Heart right ventricle (tissue), 16 donors: Measurements from ENCODE around the gene HGFAC. TPM values are rescaled to one million over a fixed set of nuclear protein-coding genes. Genes with fewer than 3 reads are reported as not detected.

ENCODE experiments used
- ATAC-seq, 8 donors: fragments of 200-7000 bp; cut with Tn5 transposase; one replicate each; pipeline ENCODE4 v1.9.1; 2020; ENCODE audit warnings: mild to moderate bottlenecking in 8 of 8, moderate library complexity in 8 of 8, moderate number of reproducible peaks in 1 of 8
- DNase-seq, 2 donors: peaks; one replicate each; pipeline ENCODE4 v3.0.0-alpha.2; 2020
- H3K27ac ChIP-seq, 10 donors: fragments of 200-600 bp; sonication (generic) in 2 of 10; one replicate each; pipeline versions ENCODE4 v1.5.0 to v1.8.0; 2020 to 2022; ENCODE audit warnings: mild to moderate bottlenecking in 3 of 10
- H3K27me3 ChIP-seq, 7 donors: fragments of 200-600 bp; one replicate each; pipeline ENCODE4 v1.8.0; 2021 to 2022; ENCODE audit warnings: mild to moderate bottlenecking in 2 of 7
- H3K36me3 ChIP-seq, 9 donors: fragments of 200-600 bp; sonication (generic) in 1 of 9; one replicate each; pipeline versions ENCODE4 v1.5.0 to v1.8.0; 2020 to 2022; ENCODE audit warnings: mild to moderate bottlenecking in 2 of 9
- H3K4me1 ChIP-seq, 9 donors: fragments of 200-600 bp; sonication (generic) in 1 of 9; one replicate each; pipeline versions ENCODE4 v1.5.0 to v1.8.0; 2020 to 2022; ENCODE audit warnings: mild to moderate bottlenecking in 4 of 9
- H3K4me3 ChIP-seq, 10 donors: fragments of 200-600 bp; sonication (generic) in 2 of 10; one replicate each; pipeline versions ENCODE4 v1.5.0 to v1.8.0; 2020 to 2022; ENCODE audit warnings: mild to moderate bottlenecking in 7 of 10, moderate library complexity in 2 of 10
- H3K9me3 ChIP-seq, 11 donors: fragments of 200-600 bp in 10 of 11; sonication (generic) in 2 of 11; one replicate each; pipeline versions ENCODE4 v1.5.0 to v1.8.0; 2013 to 2022; ENCODE audit warnings: mild to moderate bottlenecking in 2 of 11, control low read depth in 1 of 11, moderate library complexity in 1 of 11
- CTCF ChIP-seq, 9 donors: fragments of 200-600 bp; sonication (generic) in 2 of 9; IDR thresholded peaks; one replicate each; pipeline versions ENCODE4 v1.5.0 to v1.8.0; 2021 to 2022; ENCODE audit warnings: antibody characterized with exemption in 9 of 9, mild to moderate bottlenecking in 5 of 9, moderate library complexity in 1 of 9
- WGBS, 2 donors: extraction: QIAGEN DNeasy Blood & Tissue Kit; methylation state at CpG; one replicate each; pipeline ENCODE4 v1.1.7; 2013; ENCODE audit warnings: inconsistent platforms in 1 of 2; 5-methylcytosine and 5-hydroxymethylcytosine counted together
- intact Hi-C, 10 donors: fragments of 100-400 bp; cut with DNase I; formaldehyde crosslinking; loops; one replicate each; pipeline versions ENCODE4 v1.11.1 to v1.14.2; 2022
- polyA plus RNA-seq, 2 donors: library from polyadenylated mRNA; stranded (reverse); fragments of 200-250 nt; gene quantifications; one replicate each; pipeline ENCODE4 v1.2.3, GENCODE V29; 2013
- total RNA-seq, 10 donors: library from RNA; stranded (reverse); fragmentation: NEBNext Ultra II Directional in 3 of 10; extraction: Animal tissue kit (Norgen Biotek cat#: 25700) in 3 of 10; gene quantifications; one replicate each; pipeline versions ENCODE4 v1.2.1 to v1.2.4, GENCODE V29; 2021 to 2023
- donor health status: Arrhythmogenic right ventricular cardiomyopathy.
- donor health status: ischemic (EF 13 %, LVEDD 7.1; RV severe dilation, severe dysfunction).
- donor health status: healthy with polysubstance abuse.
- donor health status: DM: no; HTN: yes; CAD: no.
- donor health status: DM: no; HTN: no; CAD: no.
- donor health status: ischemic (EF 25% LVEDD 6.9; RV normal size, moderate dysfunction).
- donor health status: ischemic (EF 25% LVEDD 5.7; RV mildly dilated, moderate dysfunction).
- donor health status: healthy.
- donor health status: DM: yes; HTN: yes; CAD: no.
- donor health status: Ischemic cardiomyopathy.
- donor health status: ischemic (EF 35%, LVEDD 5.7; RV mildly dilated, moderate dysfunction).
- donor health status: nonischemic (EF 11% LVEDD 7.7; RV severe dilation, severe dysfunction).
- donor health status: DM: yes; HTN: yes; CAD: no.
- donor health status: PGD.
- donor health status: ischemic (EF 29% LVEDD 5.4; RV normal size, mild dysfunction).
- donor health status: nonischemic (EF 23%, LVEDD 6.1; RV moderate dilation, normal function).

HGFAC gene
- total and polyA plus RNA-seq, 12 donors, result 0.15 to 1.1 (median 0.45) TPM; not detected in 4

- Histone ChIP-seq H3K36me3 (peaks cover 0 to 4% (median 0%) of the 10 kb centered on the region in 9 donors), H3K9me3 (no peaks in the 10 kb centered on the region), H3K4me3 (no peak overlapping the region), H3K27ac (peak overlapping the region; percentile 44 to 100 (median 88)), H3K4me1 (peaks cover 18 to 79% (median 54%) of the 10 kb centered on the region in 9 donors), H3K27me3 (peaks cover 0 to 54% (median 38%) of the 10 kb centered on the region in 7 donors)
- no peak for TF ChIP-seq CTCF (IDR thresholded peaks at IDR 0.05)
- DNase-seq, result no peak
- no peak for ATAC-seq
- WGBS, 2 donors, result 78 to 85% methylated on average over 12 of the region's 12 CpGs
- intact Hi-C loops, result no loop called here
These were observed 40.9 kb downstream of the HGFAC start for GRCh38 chr4:3482707-3483106.

GRCh38 chr4:3483471-3483921, 41.7 kb downstream of the HGFAC start:
- H3K27me3 ChIP-seq, result peaks cover 0 to 54% (median 38%) of the 10 kb centered on the region in 7 donors
- ATAC-seq, result peak; percentile 62 to 84 (median 74)
- intact Hi-C loops, result no loop called here
- 25 to 34% methylated on average over 23 of the region's 23 CpGs for WGBS, 2 donors
- H3K27ac ChIP-seq, result peak overlapping the region; percentile 71 to 100 (median 92)
- H3K9me3 ChIP-seq, result no peaks in the 10 kb centered on the region
- H3K36me3 ChIP-seq, result peaks cover 0 to 4% (median 0%) of the 10 kb centered on the region in 9 donors
- peaks cover 18 to 84% (median 55%) of the 10 kb centered on the region in 9 donors for H3K4me1 ChIP-seq
- H3K4me3 ChIP-seq, result no peak overlapping the region
- peak; percentile 80 to 84 for DNase-seq
- no peak for TF ChIP-seq CTCF (IDR thresholded peaks at IDR 0.05)

GRCh38 chr4:3484057-3484973, 42.5 kb downstream of the HGFAC start:
- H3K4me1 ChIP-seq, result peaks cover 18 to 85% (median 55%) of the 10 kb centered on the region in 9 donors
- peak overlapping the region; percentile 71 to 100 (median 92) for H3K27ac ChIP-seq
- TF ChIP-seq CTCF (IDR thresholded peaks at IDR 0.05), result no peak
- WGBS, 2 donors, result 40 to 41% methylated on average over 43 to 45 of the region's 45 CpGs
- intact Hi-C loops, result loop anchor here in 1 of 10 donors (1.0 kb wide), 1 partner anchor 23 kb away; no protein-coding TSS in a partner anchor
- H3K9me3 ChIP-seq, result no peaks in the 10 kb centered on the region
- ATAC-seq (peak; percentile 32 to 76 (median 60)), DNase-seq (peak; percentile 77 to 81)
- H3K36me3 ChIP-seq, result peaks cover 0 to 6% (median 0%) of the 10 kb centered on the region in 9 donors
- H3K27me3 ChIP-seq, result peaks cover 0 to 54% (median 44%) of the 10 kb centered on the region in 7 donors
- peak overlapping the region in 2 of 10 donors; percentile 7 to 14 for H3K4me3 ChIP-seq

GRCh38 chr4:3485011-3485791, 43.4 kb downstream of the HGFAC start:
- DNase-seq (no peak), ATAC-seq (no peak)
- Histone ChIP-seq H3K27me3 (peaks cover 0 to 54% (median 43%) of the 10 kb centered on the region in 7 donors), H3K4me1 (peaks cover 18 to 80% (median 52%) of the 10 kb centered on the region in 9 donors), H3K36me3 (peaks cover 0 to 10% (median 0%) of the 10 kb centered on the region in 9 donors), H3K27ac (peak overlapping the region; percentile 71 to 100 (median 92)), H3K4me3 (peak overlapping the region in 1 of 10 donors; percentile 6), H3K9me3 (no peaks in the 10 kb centered on the region)
- WGBS, 2 donors, result 31 to 33% methylated on average over 35 to 36 of the region's 36 CpGs
- intact Hi-C loops, result no loop called here
- no peak for TF ChIP-seq CTCF (IDR thresholded peaks at IDR 0.05)
